Thyroid gland (tissue), 4 donors: ENCODE results near the gene NME7. TPM values are rescaled to one million over a fixed set of nuclear protein-coding genes. Genes with fewer than 3 reads are reported as not detected.
A peak's percentile ranks its signal among the peaks of the same experiment; 100 is the strongest.

Experiments
- DNase-seq, 2 donors: peaks; one replicate each; pipeline ENCODE4 v3.0.0-alpha.2; 2019
- H3K27ac ChIP-seq, 3 donors: fragments of 200-600 bp; sonication (generic); 1 replicate in 2 of 3; 2 replicates in 1 of 3; pipeline ENCODE4 v1.5.1; 2016 to 2019; ENCODE audit warnings: mild to moderate bottlenecking in 1 of 3, moderate library complexity in 1 of 3
- H3K27me3 ChIP-seq: fragments of 200-600 bp; sonication (generic); one replicate; pipeline ENCODE4 v1.5.1; 2019
- H3K36me3 ChIP-seq, 2 donors: fragments of 200-600 bp; sonication (generic); one replicate each; pipeline ENCODE4 v1.5.1; 2016 to 2019
- H3K4me1 ChIP-seq, 2 donors: fragments of 200-600 bp; sonication (generic); one replicate each; pipeline ENCODE4 v1.5.1; 2017 to 2019
- H3K4me3 ChIP-seq, 3 donors: fragments of 200-600 bp; sonication (generic); replicated peaks in 1 of 3; 1 replicate in 2 of 3; 2 replicates in 1 of 3; pipeline ENCODE4 v1.5.1; 2016; ENCODE audit warnings: mild to moderate bottlenecking in 1 of 3
- H3K9me3 ChIP-seq: fragments of 200-600 bp; sonication (generic); one replicate; pipeline ENCODE4 v1.5.1; 2017
- POLR2A ChIP-seq, 2 donors: fragments of 450-650 bp; IDR thresholded peaks; one replicate each; pipeline ENCODE4 v1.6.1; 2017; ENCODE audit warnings: antibody characterized with exemption in 2 of 2, mild to moderate bottlenecking in 2 of 2, moderate library complexity in 1 of 2
- WGBS, 2 donors: methylation state at CpG; one replicate each; pipeline ENCODE4 v1.1.5; 2017; 5-methylcytosine and 5-hydroxymethylcytosine counted together
- intact Hi-C: fragments of 100-400 bp; cut with DNase I; formaldehyde crosslinking; loops from one replicate; pipeline ENCODE4 v1.15.1; 2023
- total RNA-seq, 4 donors: library from RNA; depleted of rRNA; stranded (reverse); fragments of >200 nt; gene quantifications; one replicate each; pipeline ENCODE4 v1.2.3, GENCODE V29; 2016
- TF ChIP-seq, protein P1 (sequence below), 6 experiments: fragments of 200-600 bp in 3 of 6; fragments of 450-650 bp in 3 of 6; sonication (generic) in 3 of 6; IDR thresholded peaks; one replicate each; pipeline ENCODE4 v1.5.1; 2016 to 2019; ENCODE audit warnings: antibody characterized with exemption in 6 of 6, mild to moderate bottlenecking in 2 of 6, inconsistent platforms in 1 of 6, moderate library complexity in 1 of 6

Gene NME7
- total RNA-seq, 4 donors from 2014 or later = 26.3 to 44.9 (median 36.4) TPM

DNA sequence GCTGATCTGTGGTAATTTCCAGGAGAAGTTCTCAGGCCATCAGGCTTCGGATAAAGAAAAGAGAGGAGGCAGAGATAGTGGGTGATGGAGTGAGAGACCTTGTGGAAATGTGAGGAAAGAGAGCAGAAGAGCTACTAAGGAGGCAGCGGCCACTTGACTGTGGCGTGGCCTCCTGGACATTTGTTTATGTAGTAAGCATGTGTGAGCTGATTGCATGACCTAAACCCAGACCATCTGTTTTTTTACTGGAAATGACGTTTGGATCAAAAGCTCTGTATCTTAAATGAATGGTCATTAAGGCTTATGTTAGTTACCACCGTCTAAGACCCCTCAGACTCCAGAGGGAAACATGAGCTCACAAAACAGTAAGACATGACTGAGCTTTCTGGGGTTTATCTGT is 247.5 kb downstream of the NME7 start:
- H3K4me3 ChIP-seq = no peak overlapping the region
- H3K27ac ChIP-seq = peak overlapping the region; percentile 29 to 92 (median 66)
- TF ChIP-seq, protein P1, sequence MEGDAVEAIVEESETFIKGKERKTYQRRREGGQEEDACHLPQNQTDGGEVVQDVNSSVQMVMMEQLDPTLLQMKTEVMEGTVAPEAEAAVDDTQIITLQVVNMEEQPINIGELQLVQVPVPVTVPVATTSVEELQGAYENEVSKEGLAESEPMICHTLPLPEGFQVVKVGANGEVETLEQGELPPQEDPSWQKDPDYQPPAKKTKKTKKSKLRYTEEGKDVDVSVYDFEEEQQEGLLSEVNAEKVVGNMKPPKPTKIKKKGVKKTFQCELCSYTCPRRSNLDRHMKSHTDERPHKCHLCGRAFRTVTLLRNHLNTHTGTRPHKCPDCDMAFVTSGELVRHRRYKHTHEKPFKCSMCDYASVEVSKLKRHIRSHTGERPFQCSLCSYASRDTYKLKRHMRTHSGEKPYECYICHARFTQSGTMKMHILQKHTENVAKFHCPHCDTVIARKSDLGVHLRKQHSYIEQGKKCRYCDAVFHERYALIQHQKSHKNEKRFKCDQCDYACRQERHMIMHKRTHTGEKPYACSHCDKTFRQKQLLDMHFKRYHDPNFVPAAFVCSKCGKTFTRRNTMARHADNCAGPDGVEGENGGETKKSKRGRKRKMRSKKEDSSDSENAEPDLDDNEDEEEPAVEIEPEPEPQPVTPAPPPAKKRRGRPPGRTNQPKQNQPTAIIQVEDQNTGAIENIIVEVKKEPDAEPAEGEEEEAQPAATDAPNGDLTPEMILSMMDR (IDR thresholded peaks at IDR 0.05) = no peak
- TF ChIP-seq POLR2A (IDR thresholded peaks at IDR 0.05) = peak in 1 of 2 donors; percentile 17
- H3K9me3 ChIP-seq = no peaks in the 10 kb centered on the region
- 43 to 44% methylated on average over 5 of the region's 5 CpGs for WGBS, 2 donors
- peaks cover 11 to 17% of the 10 kb centered on the region in 2 donors for H3K36me3 ChIP-seq
- intact Hi-C loops = no loop called here
- H3K27me3 ChIP-seq = no peaks in the 10 kb centered on the region
- DNase-seq = peak in 1 of 2 donors; percentile 56
- H3K4me1 ChIP-seq = peaks cover 47 to 81% of the 10 kb centered on the region in 2 donors

DNA sequence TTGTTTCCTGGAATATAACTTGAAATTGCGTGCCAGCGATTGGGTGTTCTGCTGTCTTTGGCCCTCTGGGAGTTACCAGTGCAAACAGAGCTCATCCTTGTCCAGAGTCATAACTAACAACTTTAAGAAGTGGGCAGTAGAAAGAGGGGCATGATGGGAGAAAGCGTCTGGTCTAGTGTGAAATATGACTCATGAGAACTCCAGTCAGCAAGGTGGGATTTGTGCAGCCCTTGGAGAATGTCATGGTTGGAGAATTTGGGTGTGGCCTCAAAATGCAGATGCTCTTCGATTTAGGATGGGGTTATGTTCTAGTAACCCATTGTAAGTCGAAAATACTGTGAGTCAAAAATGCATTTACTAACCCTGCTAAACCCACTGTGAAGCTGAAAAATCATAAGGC is 248.2 kb downstream of the NME7 start:
- WGBS, 2 donors = 57 to 72% methylated on average over 5 of the region's 5 CpGs
- intact Hi-C loops = no loop called here
- DNase-seq = no peak
- Histone ChIP-seq H3K9me3 (no peaks in the 10 kb centered on the region), H3K4me1 (peaks cover 42 to 76% of the 10 kb centered on the region in 2 donors), H3K36me3 (peaks cover 13 to 20% of the 10 kb centered on the region in 2 donors), H3K27me3 (no peaks in the 10 kb centered on the region), H3K27ac (peak overlapping the region; percentile 12 to 92 (median 68)), H3K4me3 (no peak overlapping the region)
- no peak for TF ChIP-seq POLR2A (IDR thresholded peaks at IDR 0.05)

DNA sequence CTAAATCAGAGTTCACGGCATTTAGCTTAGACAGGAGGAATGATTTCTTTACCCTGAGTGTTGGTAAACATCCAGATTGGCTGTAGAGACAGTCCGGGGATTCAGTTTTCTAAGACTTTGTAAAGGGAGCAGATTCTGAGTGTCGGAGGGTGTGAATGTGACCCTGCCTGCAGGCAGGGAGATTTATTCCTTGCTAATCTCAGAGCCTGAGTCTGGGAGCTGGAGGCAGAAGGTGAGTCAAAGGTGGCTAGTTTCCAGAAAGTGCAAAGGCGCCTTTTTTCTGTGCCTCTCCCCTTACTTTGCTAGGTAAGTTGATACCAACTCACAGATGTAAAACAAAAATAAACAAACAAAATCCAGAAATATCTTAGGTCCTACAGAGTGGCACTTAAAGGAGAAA is 249.4 kb downstream of the NME7 start:
- TF ChIP-seq, protein P1 (IDR thresholded peaks at IDR 0.05) = no peak
- Histone ChIP-seq H3K9me3 (no peaks in the 10 kb centered on the region), H3K27ac (peak overlapping the region in 2 of 3 donors; percentile 68 to 92), H3K27me3 (no peaks in the 10 kb centered on the region), H3K36me3 (peaks cover 20 to 31% of the 10 kb centered on the region in 2 donors), H3K4me3 (no peak overlapping the region), H3K4me1 (peaks cover 46 to 72% of the 10 kb centered on the region in 2 donors)
- no peak for DNase-seq
- WGBS, 2 donors = 87 to 92% methylated on average over 4 of the region's 4 CpGs
- intact Hi-C loops = no loop called here

DNA sequence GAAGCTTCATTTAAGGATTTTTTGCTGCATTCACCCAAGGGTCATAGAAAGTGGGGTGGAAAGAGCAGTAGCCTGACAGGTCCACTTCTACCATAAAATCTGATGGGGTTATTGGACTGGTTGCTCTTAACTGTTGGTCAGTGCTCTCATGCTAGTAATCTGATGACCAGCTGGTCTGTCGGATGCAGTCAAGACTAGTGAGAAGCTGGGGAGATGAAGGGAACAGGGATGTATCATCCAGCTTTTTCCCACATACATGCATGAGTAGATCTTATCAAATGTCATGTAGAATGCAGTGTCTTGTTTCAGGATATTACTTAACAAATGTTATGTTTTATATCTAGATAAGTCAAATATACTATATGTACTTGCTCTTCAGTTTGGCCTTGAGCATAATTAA is 250.0 kb downstream of the NME7 start:
- WGBS, 2 donors = 59 to 60% methylated on average over 1 of the region's 1 CpG
- no peak for DNase-seq
- Histone ChIP-seq H3K27me3 (no peaks in the 10 kb centered on the region), H3K36me3 (peaks cover 21 to 36% of the 10 kb centered on the region in 2 donors), H3K9me3 (no peaks in the 10 kb centered on the region), H3K4me3 (no peak overlapping the region), H3K27ac (peak overlapping the region; percentile 34 to 92 (median 68)), H3K4me1 (peaks cover 46 to 79% of the 10 kb centered on the region in 2 donors)
- intact Hi-C loops = no loop called here
- TF ChIP-seq, protein P1 (IDR thresholded peaks at IDR 0.05) = no peak
- TF ChIP-seq POLR2A (IDR thresholded peaks at IDR 0.05) = no peak

DNA sequence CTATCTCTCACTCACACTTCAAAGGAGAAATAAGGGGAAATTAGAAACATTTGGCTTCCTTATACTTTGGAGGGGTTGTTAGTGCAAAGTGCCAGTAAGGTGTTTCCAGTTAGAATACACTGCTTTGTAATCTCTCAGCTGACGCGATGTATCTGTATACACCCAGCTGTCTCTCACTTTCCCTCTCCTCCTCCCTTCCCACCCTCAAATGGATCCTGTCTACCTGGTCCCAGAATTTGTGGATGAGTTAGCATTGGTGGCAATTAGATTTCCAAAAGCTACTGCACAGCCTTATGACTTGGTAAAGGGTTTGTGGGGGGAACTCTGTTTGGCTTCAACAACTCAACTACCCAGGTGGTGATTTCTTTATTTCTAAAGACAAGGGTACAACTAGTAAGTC is 250.6 kb downstream of the NME7 start:
- whole genome bisulfite sequencing, 2 donors = 92 to 94% methylated on average over 2 of the region's 2 CpGs
- TF ChIP-seq, protein P1 (IDR thresholded peaks at IDR 0.05) = no peak
- TF ChIP-seq POLR2A (IDR thresholded peaks at IDR 0.05) = no peak
- no peaks in the 10 kb centered on the region for H3K9me3 ChIP-seq
- H3K27me3 ChIP-seq = no peaks in the 10 kb centered on the region
- intact Hi-C loops = no loop called here
- peaks cover 47 to 83% of the 10 kb centered on the region in 2 donors for H3K4me1 ChIP-seq
- DNase-seq = no peak
- H3K36me3 ChIP-seq = peaks cover 25 to 41% of the 10 kb centered on the region in 2 donors
- H3K4me3 ChIP-seq = no peak overlapping the region
- H3K27ac ChIP-seq = peak overlapping the region; percentile 34 to 92 (median 68)
